Smooth muscle cell (in vitro differentiated cells): Measurements from ENCODE around the gene ADAMTS4. TPM values are rescaled to one million over a fixed set of nuclear protein-coding genes. Genes with fewer than 3 reads are reported as not detected.

ENCODE experiments used
- DNase-seq: peaks from one replicate; lab custom pipeline; 2025; ENCODE audit not compliant: unreplicated experiment; lab: John Stamatoyannopoulos, UW
- H2AFZ ChIP-seq: fragments of 200-600 bp; sonication (generic); 2 replicates; pipeline ENCODE4 v1.6.0; 2016; ENCODE audit warnings: antibody characterized with exemption, low read depth, mild to moderate bottlenecking
- H3F3A ChIP-seq: fragments of 200-600 bp; sonication (generic); 2 replicates; pipeline ENCODE4 v1.6.0; 2017; ENCODE audit warnings: antibody characterized with exemption, low read depth
- H3K27ac ChIP-seq: fragments of 200-600 bp; sonication (generic); 2 replicates; pipeline ENCODE4 v1.5.1; 2016; ENCODE audit warnings: low read depth, mild to moderate bottlenecking
- H3K27me3 ChIP-seq: fragments of 200-600 bp; sonication (generic); 2 replicates; pipeline ENCODE4 v1.6.1; 2016; ENCODE audit warnings: low read depth, mild to moderate bottlenecking
- H3K36me3 ChIP-seq: fragments of 200-600 bp; sonication (generic); 2 replicates; pipeline ENCODE4 v1.5.1; 2016; ENCODE audit warnings: low read depth
- H3K4me1 ChIP-seq: fragments of 200-600 bp; sonication (generic); 2 replicates; pipeline ENCODE4 v1.5.1; 2016; ENCODE audit warnings: low read depth
- H3K4me2 ChIP-seq: fragments of 200-600 bp; sonication (generic); 2 replicates; pipeline ENCODE4 v1.6.0; 2016; ENCODE audit warnings: mild to moderate bottlenecking
- H3K4me3 ChIP-seq: fragments of 200-600 bp; sonication (generic); 2 replicates; pipeline ENCODE4 v1.5.1; 2016; ENCODE audit warnings: mild to moderate bottlenecking
- H3K79me2 ChIP-seq: fragments of 200-600 bp; sonication (generic); 2 replicates; pipeline ENCODE4 v1.6.0; 2016; ENCODE audit warnings: low read depth, mild to moderate bottlenecking
- H3K9ac ChIP-seq: fragments of 200-600 bp; sonication (generic); 2 replicates; pipeline ENCODE4 v1.6.0; 2016; ENCODE audit warnings: low read depth
- H3K9me3 ChIP-seq: fragments of 200-600 bp; sonication (generic); replicated peaks from 2 replicates; pipeline ENCODE4 v1.5.1; 2016; ENCODE audit warnings: low read depth
- H4K20me1 ChIP-seq: fragments of 200-600 bp; sonication (generic); 2 replicates; pipeline ENCODE4 v1.6.0; 2016; ENCODE audit warnings: low read depth
- WGBS: methylation state at CpG from one replicate; pipeline ENCODE4 v1.1.7; 2016; ENCODE audit warnings: low lambda C conversion rate; 5-methylcytosine and 5-hydroxymethylcytosine counted together
- polyA plus RNA-seq: library from polyadenylated mRNA; unstranded; fragments of >200 nt; fragmentation: Nextera tagmentation; extraction: Ambion mirVana; gene quantifications from 2 replicates; pipeline ENCODE4 v1.2.1, GENCODE V29; 2016
- total RNA-seq: library from RNA; depleted of rRNA; stranded (reverse); fragments of >200 nt; gene quantifications from 2 replicates; pipeline ENCODE4 v1.2.3, GENCODE V29; 2014
- TF ChIP-seq, protein P1 (sequence below): fragments of 200-600 bp; sonication (generic); IDR thresholded peaks from 2 replicates; pipeline ENCODE4 v1.5.1; 2017; ENCODE audit warnings: borderline replicate concordance, mild to moderate bottlenecking, antibody characterized with exemption; ENCODE audit not compliant: insufficient read depth, poor library complexity, severe bottlenecking

The ADAMTS4 gene
- total and polyA plus RNA-seq, 2 experiments from 2014 or later: 17.1 to 28.3 TPM

DNA sequence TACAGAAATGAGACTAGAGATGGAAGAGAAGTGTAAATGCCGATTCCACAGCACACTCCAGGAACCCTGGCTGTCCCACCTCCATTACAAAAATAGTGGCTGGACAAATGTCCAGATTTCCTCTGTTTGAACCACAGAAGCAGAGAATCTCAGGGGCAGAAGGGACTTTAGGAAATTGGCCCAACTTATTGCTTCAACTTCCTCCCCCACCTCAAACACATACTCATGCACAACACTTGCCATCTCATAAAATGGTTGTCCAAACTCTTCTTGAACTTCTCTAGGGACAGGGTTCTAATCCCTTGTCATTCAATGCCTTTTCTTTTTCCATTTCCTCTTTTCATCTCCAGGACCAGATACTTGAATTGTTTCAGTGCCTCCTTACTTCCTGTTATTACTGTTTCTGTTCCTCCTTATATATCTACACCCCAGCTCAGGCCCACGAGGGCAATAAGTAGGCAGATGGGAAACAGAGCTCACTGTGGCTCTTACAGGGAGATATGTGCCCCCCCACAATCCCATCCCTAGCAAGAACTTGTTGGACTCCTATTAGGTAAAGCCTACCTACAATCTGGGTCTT, 13.0 kb downstream of the ADAMTS4 start:
- H4K20me1 ChIP-seq: no peaks in the 10 kb centered on the region
- peak overlapping the region; percentile 0 for H3K27ac ChIP-seq
- H3K4me2 ChIP-seq: peak overlapping the region; percentile 53
- H3K4me1 ChIP-seq: no peaks in the 10 kb centered on the region
- no peaks in the 10 kb centered on the region for H3K27me3 ChIP-seq
- 59% methylated on average over 2 of the region's 2 CpGs for WGBS
- no peaks in the 10 kb centered on the region for H3K36me3 ChIP-seq
- no peak overlapping the region for H3K9ac ChIP-seq
- TF ChIP-seq, protein P1, sequence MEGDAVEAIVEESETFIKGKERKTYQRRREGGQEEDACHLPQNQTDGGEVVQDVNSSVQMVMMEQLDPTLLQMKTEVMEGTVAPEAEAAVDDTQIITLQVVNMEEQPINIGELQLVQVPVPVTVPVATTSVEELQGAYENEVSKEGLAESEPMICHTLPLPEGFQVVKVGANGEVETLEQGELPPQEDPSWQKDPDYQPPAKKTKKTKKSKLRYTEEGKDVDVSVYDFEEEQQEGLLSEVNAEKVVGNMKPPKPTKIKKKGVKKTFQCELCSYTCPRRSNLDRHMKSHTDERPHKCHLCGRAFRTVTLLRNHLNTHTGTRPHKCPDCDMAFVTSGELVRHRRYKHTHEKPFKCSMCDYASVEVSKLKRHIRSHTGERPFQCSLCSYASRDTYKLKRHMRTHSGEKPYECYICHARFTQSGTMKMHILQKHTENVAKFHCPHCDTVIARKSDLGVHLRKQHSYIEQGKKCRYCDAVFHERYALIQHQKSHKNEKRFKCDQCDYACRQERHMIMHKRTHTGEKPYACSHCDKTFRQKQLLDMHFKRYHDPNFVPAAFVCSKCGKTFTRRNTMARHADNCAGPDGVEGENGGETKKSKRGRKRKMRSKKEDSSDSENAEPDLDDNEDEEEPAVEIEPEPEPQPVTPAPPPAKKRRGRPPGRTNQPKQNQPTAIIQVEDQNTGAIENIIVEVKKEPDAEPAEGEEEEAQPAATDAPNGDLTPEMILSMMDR: no peak
- no peak overlapping the region for H2AFZ ChIP-seq
- H3K4me3 ChIP-seq: no peak overlapping the region
- no peaks in the 10 kb centered on the region for H3K9me3 ChIP-seq
- no peaks in the 10 kb centered on the region for H3K79me2 ChIP-seq
- H3F3A ChIP-seq: no peaks in the 10 kb centered on the region
- no peak for DNase-seq

DNA sequence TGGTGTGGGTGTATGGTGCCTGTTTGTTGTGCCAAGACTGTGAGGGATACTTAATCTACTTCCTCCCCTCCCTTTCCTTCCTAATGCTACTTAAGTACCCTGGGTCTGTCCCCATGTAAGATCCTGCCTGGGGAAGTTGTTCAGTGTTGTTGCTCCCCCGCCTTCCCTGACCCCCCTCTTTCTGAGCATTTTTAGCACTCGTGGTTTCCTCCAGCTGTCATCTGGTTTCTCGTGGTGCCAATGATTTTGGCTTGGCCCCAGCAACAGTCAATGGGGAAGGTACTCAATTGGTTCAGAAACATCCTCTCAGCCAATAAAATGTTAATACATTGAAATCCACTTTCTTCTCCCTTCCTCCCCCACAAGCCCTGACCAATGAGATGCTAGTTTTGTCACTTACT, 13.6 kb downstream of the ADAMTS4 start:
- TF ChIP-seq, protein P1: no peak
- no peaks in the 10 kb centered on the region for H3K27me3 ChIP-seq
- H2AFZ ChIP-seq: no peak overlapping the region
- peak overlapping the region; percentile 0 for H3K27ac ChIP-seq
- no peak for DNase-seq
- WGBS: 23% methylated on average over 3 of the region's 3 CpGs
- H3K36me3 ChIP-seq: no peaks in the 10 kb centered on the region
- H3F3A ChIP-seq: no peaks in the 10 kb centered on the region
- H3K4me1 ChIP-seq: no peaks in the 10 kb centered on the region
- no peak overlapping the region for H3K4me3 ChIP-seq
- H3K9me3 ChIP-seq: no peaks in the 10 kb centered on the region
- no peaks in the 10 kb centered on the region for H3K79me2 ChIP-seq
- no peak overlapping the region for H3K9ac ChIP-seq
- peak overlapping the region; percentile 53 for H3K4me2 ChIP-seq
- no peaks in the 10 kb centered on the region for H4K20me1 ChIP-seq

DNA sequence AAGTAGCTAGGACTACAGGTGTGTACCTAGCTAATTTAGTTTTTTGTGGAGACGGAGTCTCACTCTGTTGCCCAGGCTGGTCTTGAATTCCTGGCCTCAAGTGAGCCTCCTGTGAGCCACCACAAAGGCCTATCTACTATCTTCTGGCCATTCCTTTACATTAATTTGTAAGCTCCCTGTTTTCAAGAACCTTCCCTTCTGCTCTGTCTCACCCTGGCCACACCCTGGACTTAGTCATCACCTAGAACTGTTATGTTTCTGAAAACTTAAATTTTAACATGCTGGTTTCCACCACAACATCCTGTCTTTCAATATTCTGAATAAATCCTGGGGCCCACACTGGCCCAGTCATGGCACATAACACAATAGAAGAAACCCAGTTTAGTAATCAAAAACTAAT, 16.6 kb downstream of the ADAMTS4 start:
- Histone ChIP-seq H4K20me1 (no peaks in the 10 kb centered on the region), H3F3A (no peaks in the 10 kb centered on the region), H3K36me3 (no peaks in the 10 kb centered on the region), H3K4me1 (no peaks in the 10 kb centered on the region), H3K4me2 (no peak overlapping the region), H3K9ac (no peak overlapping the region), H3K9me3 (no peaks in the 10 kb centered on the region), H2AFZ (no peak overlapping the region), H3K79me2 (no peaks in the 10 kb centered on the region), H3K27me3 (no peaks in the 10 kb centered on the region), H3K4me3 (no peak overlapping the region), H3K27ac (no peak overlapping the region)
- TF ChIP-seq, protein P1: no peak
- 92% methylated on average over 1 of the region's 1 CpG for WGBS
- DNase-seq: no peak

DNA sequence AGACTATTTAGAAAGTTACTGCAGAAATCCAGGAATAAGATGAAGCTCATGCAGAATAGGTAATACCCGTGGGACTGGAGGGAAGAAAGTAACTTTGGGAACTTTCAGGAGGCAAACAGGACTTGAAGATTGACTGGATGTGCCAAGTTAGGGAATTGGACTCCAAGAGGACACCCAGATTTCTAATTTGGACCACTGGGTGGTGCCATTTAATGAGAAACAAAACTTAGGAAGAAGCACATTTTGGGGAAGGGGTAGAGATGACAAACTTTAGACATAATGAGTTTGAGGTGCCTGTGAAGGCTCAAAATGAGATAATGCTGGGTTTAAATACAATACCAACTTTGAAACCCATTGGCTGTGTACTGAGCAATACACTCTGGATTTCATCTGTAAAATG, 18.2 kb downstream of the ADAMTS4 start:
- DNase-seq: no peak

More for the DNA sequence above, 18.2 kb downstream of the ADAMTS4 start:
- peaks cover 7% of the 10 kb centered on the region for H3K4me1 ChIP-seq
- no peak overlapping the region for H3K27ac ChIP-seq
- no peaks in the 10 kb centered on the region for H3F3A ChIP-seq
- no peaks in the 10 kb centered on the region for H3K36me3 ChIP-seq
- no peak overlapping the region for H3K4me2 ChIP-seq
- no peak overlapping the region for H3K9ac ChIP-seq
- H3K4me3 ChIP-seq: no peak overlapping the region
- TF ChIP-seq, protein P1: peak; percentile 17
- no peak overlapping the region for H2AFZ ChIP-seq
- no peaks in the 10 kb centered on the region for H3K9me3 ChIP-seq
- 73% methylated on average over 1 of the region's 1 CpG for WGBS
- no peaks in the 10 kb centered on the region for H4K20me1 ChIP-seq
- no peaks in the 10 kb centered on the region for H3K27me3 ChIP-seq
- peaks cover 10% of the 10 kb centered on the region for H3K79me2 ChIP-seq
